ENCODE data around the gene MYBPC1.

DNA sequence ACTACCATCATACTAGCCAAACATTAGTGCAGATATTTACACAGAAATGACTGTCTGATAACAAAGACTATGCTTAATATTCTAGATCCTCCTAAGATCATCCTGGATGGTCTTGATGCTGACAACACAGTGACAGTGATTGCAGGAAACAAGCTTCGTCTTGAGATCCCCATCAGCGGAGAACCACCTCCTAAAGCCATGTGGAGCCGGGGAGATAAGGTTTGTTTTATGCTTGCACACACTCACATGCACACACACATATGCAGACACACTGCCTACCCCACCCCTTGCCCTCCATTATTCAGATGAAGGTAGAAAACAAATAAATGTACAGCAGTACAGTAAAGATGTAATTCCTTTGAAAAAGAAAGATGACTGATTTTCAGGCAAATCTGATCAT lies 58.3 kb downstream of the MYBPC1 start:
- TF ChIP-seq, protein P1, sequence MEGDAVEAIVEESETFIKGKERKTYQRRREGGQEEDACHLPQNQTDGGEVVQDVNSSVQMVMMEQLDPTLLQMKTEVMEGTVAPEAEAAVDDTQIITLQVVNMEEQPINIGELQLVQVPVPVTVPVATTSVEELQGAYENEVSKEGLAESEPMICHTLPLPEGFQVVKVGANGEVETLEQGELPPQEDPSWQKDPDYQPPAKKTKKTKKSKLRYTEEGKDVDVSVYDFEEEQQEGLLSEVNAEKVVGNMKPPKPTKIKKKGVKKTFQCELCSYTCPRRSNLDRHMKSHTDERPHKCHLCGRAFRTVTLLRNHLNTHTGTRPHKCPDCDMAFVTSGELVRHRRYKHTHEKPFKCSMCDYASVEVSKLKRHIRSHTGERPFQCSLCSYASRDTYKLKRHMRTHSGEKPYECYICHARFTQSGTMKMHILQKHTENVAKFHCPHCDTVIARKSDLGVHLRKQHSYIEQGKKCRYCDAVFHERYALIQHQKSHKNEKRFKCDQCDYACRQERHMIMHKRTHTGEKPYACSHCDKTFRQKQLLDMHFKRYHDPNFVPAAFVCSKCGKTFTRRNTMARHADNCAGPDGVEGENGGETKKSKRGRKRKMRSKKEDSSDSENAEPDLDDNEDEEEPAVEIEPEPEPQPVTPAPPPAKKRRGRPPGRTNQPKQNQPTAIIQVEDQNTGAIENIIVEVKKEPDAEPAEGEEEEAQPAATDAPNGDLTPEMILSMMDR (IDR thresholded peaks at IDR 0.05): no peak
- TF ChIP-seq JUND (IDR thresholded peaks at IDR 0.05): no peak
- TF ChIP-seq MXI1 (IDR thresholded peaks at IDR 0.05; ENCODE audit: low read depth, low read length): no peak
- no peak for TF ChIP-seq POLR2AphosphoS5 (IDR thresholded peaks at IDR 0.05; ENCODE audit: low read depth, low read length)
- TF ChIP-seq, protein P2, sequence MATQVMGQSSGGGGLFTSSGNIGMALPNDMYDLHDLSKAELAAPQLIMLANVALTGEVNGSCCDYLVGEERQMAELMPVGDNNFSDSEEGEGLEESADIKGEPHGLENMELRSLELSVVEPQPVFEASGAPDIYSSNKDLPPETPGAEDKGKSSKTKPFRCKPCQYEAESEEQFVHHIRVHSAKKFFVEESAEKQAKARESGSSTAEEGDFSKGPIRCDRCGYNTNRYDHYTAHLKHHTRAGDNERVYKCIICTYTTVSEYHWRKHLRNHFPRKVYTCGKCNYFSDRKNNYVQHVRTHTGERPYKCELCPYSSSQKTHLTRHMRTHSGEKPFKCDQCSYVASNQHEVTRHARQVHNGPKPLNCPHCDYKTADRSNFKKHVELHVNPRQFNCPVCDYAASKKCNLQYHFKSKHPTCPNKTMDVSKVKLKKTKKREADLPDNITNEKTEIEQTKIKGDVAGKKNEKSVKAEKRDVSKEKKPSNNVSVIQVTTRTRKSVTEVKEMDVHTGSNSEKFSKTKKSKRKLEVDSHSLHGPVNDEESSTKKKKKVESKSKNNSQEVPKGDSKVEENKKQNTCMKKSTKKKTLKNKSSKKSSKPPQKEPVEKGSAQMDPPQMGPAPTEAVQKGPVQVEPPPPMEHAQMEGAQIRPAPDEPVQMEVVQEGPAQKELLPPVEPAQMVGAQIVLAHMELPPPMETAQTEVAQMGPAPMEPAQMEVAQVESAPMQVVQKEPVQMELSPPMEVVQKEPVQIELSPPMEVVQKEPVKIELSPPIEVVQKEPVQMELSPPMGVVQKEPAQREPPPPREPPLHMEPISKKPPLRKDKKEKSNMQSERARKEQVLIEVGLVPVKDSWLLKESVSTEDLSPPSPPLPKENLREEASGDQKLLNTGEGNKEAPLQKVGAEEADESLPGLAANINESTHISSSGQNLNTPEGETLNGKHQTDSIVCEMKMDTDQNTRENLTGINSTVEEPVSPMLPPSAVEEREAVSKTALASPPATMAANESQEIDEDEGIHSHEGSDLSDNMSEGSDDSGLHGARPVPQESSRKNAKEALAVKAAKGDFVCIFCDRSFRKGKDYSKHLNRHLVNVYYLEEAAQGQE (IDR thresholded peaks at IDR 0.05; ENCODE audit: low read depth, low read length): no peak
- no peak for TF ChIP-seq GATA2 (CRISPR knock-in tag; IDR thresholded peaks at IDR 0.05)

Measured in SK-N-SH (cell line).